K562 (cell line): ENCODE results near the gene GORASP2. TPM values are rescaled to one million over a fixed set of nuclear protein-coding genes. Genes with fewer than 3 reads are reported as not detected.

Experiments used
- ATAC-seq: fragments of 200-7000 bp; cut with Tn5 transposase; 3 replicates; pipeline ENCODE4 v1.9.1; 2020; ENCODE audit warnings: moderate library complexity
- BruUV-seq: library from RNA; stranded (reverse); fragments of 400-500 nt; replicated peaks from 2 replicates; lab custom pipeline; 2021; lab: Mats Ljungman, UMichigan
- CTCF ChIA-PET: fragments of 300-600 bp; formaldehyde crosslinking; extraction: SDS; loops from one replicate; lab custom pipeline; 2021; ENCODE audit warnings: low intra/inter-chr PET ratio; lab: Yijun Ruan, JAX
- POLR2A ChIA-PET: fragments of 300-600, 350-650 bp; sonication (Branson Sonifier 250); formaldehyde crosslinking; extraction: SDS; loops from one replicate; lab custom pipeline; 2021; ENCODE audit warnings: antibody characterized with exemption, inconsistent platforms; lab: Yijun Ruan, JAX
- DNase-seq, 4 experiments: peaks; one replicate each; pipeline versions ENCODE4 v3.0.0 to v3.0.0-alpha.2; 2011 to 2018; ENCODE audit warnings: low spot score in 3 of 4, mixed read lengths in 3 of 4; ENCODE audit errors: extremely low read depth in 1 of 4
- FAIRE-seq: peaks from 2 replicates; lab custom pipeline; 2011; peaks lifted over from hg19 to GRCh38; lab: Jason Lieb, UNC
- H2AFZ ChIP-seq: 2 replicates; pipeline ENCODE4 v1.6.0; 2011; ENCODE audit warnings: low read depth, low read length, control low read depth, inconsistent platforms
- H3K27ac ChIP-seq: fragments of 200-600 bp; 3 replicates; pipeline ENCODE4 v1.8.0; 2011; ENCODE audit warnings: low read depth, mild to moderate bottlenecking, control low read depth, inconsistent platforms, low read length, moderate library complexity, mixed read lengths; ENCODE audit errors: extremely low read depth
- H3K27me3 ChIP-seq, 2 experiments: fragments of 300-600 bp in 1 of 2; 2 replicates in 1 of 2; 3 replicates in 1 of 2; pipeline versions ENCODE4 v1.6.0 to v1.8.0; 2011; ENCODE audit warnings: inconsistent platforms in 2 of 2, low read length in 2 of 2, mild to moderate bottlenecking in 1 of 2, mixed read lengths in 1 of 2, moderate library complexity in 1 of 2; ENCODE audit not compliant: control insufficient read depth in 2 of 2, insufficient read depth in 2 of 2
- H3K36me3 ChIP-seq: fragments of 300-600 bp; 3 replicates; pipeline ENCODE4 v1.8.0; 2011; ENCODE audit warnings: mild to moderate bottlenecking, low read length, inconsistent platforms; ENCODE audit not compliant: control insufficient read depth, insufficient read depth
- H3K4me1 ChIP-seq, 2 experiments: fragments of 200-600 bp in 1 of 2; replicated peaks in 1 of 2; 2 replicates in 1 of 2; 3 replicates in 1 of 2; pipeline versions ENCODE4 v1.5.1 to v1.8.0; 2011; ENCODE audit warnings: inconsistent platforms in 2 of 2, low read length in 2 of 2, mild to moderate bottlenecking in 1 of 2, mixed read lengths in 1 of 2, moderate library complexity in 1 of 2; ENCODE audit not compliant: control insufficient read depth in 2 of 2, insufficient read depth in 2 of 2
- H3K4me2 ChIP-seq: 2 replicates; pipeline ENCODE4 v1.6.1; 2011; ENCODE audit warnings: low read length, control low read depth, inconsistent platforms, mixed read lengths; ENCODE audit not compliant: insufficient read depth
- H3K4me3 ChIP-seq: fragments of 200-600 bp; sonication (generic), shearing (Covaris generic); 2 replicates; pipeline ENCODE4 v1.5.1; 2016; ENCODE audit warnings: control low read depth, inconsistent platforms
- H3K79me2 ChIP-seq: fragments of 200-600 bp; 3 replicates; pipeline ENCODE4 v1.8.0; 2011; ENCODE audit warnings: low read length, inconsistent platforms; ENCODE audit not compliant: control insufficient read depth, insufficient read depth
- H3K9ac ChIP-seq, 2 experiments: 2 replicates each; pipeline versions ENCODE4 v1.6.0 to v1.6.1; 2011; ENCODE audit warnings: low read depth in 2 of 2, low read length in 2 of 2, control low read depth in 1 of 2, inconsistent platforms in 1 of 2, mild to moderate bottlenecking in 1 of 2, mixed read lengths in 1 of 2; ENCODE audit not compliant: insufficient read depth in 1 of 2
- H3K9me1 ChIP-seq: one replicate; pipeline ENCODE4 v1.6.0; 2011; ENCODE audit warnings: inconsistent platforms, mild to moderate bottlenecking, low read length, moderate library complexity; ENCODE audit not compliant: control insufficient read depth, insufficient read depth
- H3K9me3 ChIP-seq: replicated peaks from 2 replicates; pipeline ENCODE4 v1.5.1; 2011; ENCODE audit warnings: low read depth, low read length, inconsistent platforms; ENCODE audit not compliant: control insufficient read depth, insufficient read depth
- H4K20me1 ChIP-seq: replicated peaks from 2 replicates; pipeline ENCODE4 v1.6.1; 2011; ENCODE audit warnings: low read length, inconsistent platforms, mixed read lengths; ENCODE audit not compliant: control insufficient read depth, insufficient read depth
- ARID1B ChIP-seq: fragments of 450-650 bp; IDR thresholded peaks from 2 replicates; pipeline ENCODE4 v1.6.1; 2016; ENCODE audit warnings: antibody characterized with exemption, mild to moderate bottlenecking, inconsistent platforms
- BRF1 ChIP-seq: IDR thresholded peaks from 3 replicates; pipeline ENCODE4 v1.6.1; 2011; ENCODE audit warnings: borderline replicate concordance, mild to moderate bottlenecking; ENCODE audit not compliant: insufficient read length; ENCODE audit errors: extremely low read depth
- CEBPG ChIP-seq, 3 experiments: fragments of 200-800 bp in 1 of 3; sonication (Bioruptor generic) in 1 of 3; sonication (generic) in 1 of 3; formaldehyde crosslinking in 1 of 3; IDR thresholded peaks in 2 of 3; conservative IDR thresholded peaks in 1 of 3; 2 replicates each; pipeline versions ENCODE4 v1.6.1 to v1.8.0; 2016 to 2022; ENCODE audit warnings: missing compliant biosample characterization in 2 of 3, missing genetic modification characterization in 2 of 3, mild to moderate bottlenecking in 1 of 3, missing genetic modification reagents in 1 of 3
- DMBX1 ChIP-seq: fragments of 250-450 bp; sonication (Bioruptor Pico); IDR thresholded peaks from 2 replicates; pipeline ENCODE4 v1.8.0; 2022; ENCODE audit warnings: inconsistent platforms, mild to moderate bottlenecking, moderate library complexity, borderline replicate concordance
- HMG20B ChIP-seq: fragments of 250-450 bp; sonication (Bioruptor Pico); IDR thresholded peaks from 2 replicates; pipeline ENCODE4 v1.5.0; 2021; ENCODE audit warnings: mild to moderate bottlenecking
- HOXB6 ChIP-seq: fragments of 250-450 bp; sonication (Bioruptor Pico); IDR thresholded peaks from 2 replicates; pipeline ENCODE4 v1.5.1; 2022; ENCODE audit warnings: mild to moderate bottlenecking, borderline replicate concordance
- JUND ChIP-seq, 2 experiments: IDR thresholded peaks; 2 replicates in 1 of 2; 3 replicates in 1 of 2; pipeline ENCODE4 v1.6.1; 2011; ENCODE audit warnings: borderline replicate concordance in 2 of 2, low read depth in 2 of 2, low read length in 2 of 2, improper control_type of control experiment in 1 of 2, missing biosample characterization in 1 of 2, missing genetic modification characterization in 1 of 2, missing genetic modification reagents in 1 of 2
- POLR2A ChIP-seq: fragments of 450-650 bp; conservative IDR thresholded peaks from 2 replicates; pipeline ENCODE4 v1.6.1; 2016
- SMARCA4 ChIP-seq: fragments of 450-650 bp; IDR thresholded peaks from 2 replicates; pipeline ENCODE4 v1.6.1; 2016
- SREBF1 ChIP-seq: fragments of 150-350 bp; IDR thresholded peaks from 2 replicates; pipeline ENCODE4 v1.6.1; 2014; ENCODE audit warnings: antibody characterized with exemption, low read depth, low read length, borderline replicate concordance
- TCF3 ChIP-seq: sonication (generic); formaldehyde crosslinking; IDR thresholded peaks from 2 replicates; pipeline ENCODE4 v1.4.0; 2020; ENCODE audit warnings: mild to moderate bottlenecking, missing genetic modification reagents
- ZKSCAN8 ChIP-seq: fragments of 200-800 bp; sonication (Bioruptor generic); IDR thresholded peaks from 2 replicates; pipeline ENCODE4 v1.6.1; 2016; ENCODE audit warnings: missing genetic modification characterization, missing compliant biosample characterization
- ZNF316 ChIP-seq: fragments of 450-650 bp; IDR thresholded peaks from 2 replicates; pipeline ENCODE4 v1.6.1; 2016
- in situ Hi-C: fragments of 300-500 bp; cut with MboI; formaldehyde crosslinking; loops from 4 replicates; pipeline ENCODE4 v1.15.0; 2018; ENCODE audit warnings: inconsistent platforms, mixed read lengths
- intact Hi-C: fragments of 100-400 bp; cut with micrococcal nuclease; formaldehyde crosslinking; loops from 2 replicates; pipeline ENCODE4 v1.14.2; 2022
- polyA plus RNA-seq, 8 experiments: library from polyadenylated mRNA; depleted of rRNA in 4 of 8; stranded (reverse) in 5 of 8; unstranded in 3 of 8; fragments of >200 nt; fragmentation: Nextera tagmentation in 2 of 8; fragmentation: Illumina TruSeq in 1 of 8; extraction: Ambion mirVana in 2 of 8; extraction: Trizol in 1 of 8; gene quantifications; 2 replicates each; pipeline versions ENCODE4 v1.2.1 to v1.2.3, GENCODE V29; 2011 to 2014; ENCODE audit warnings: inconsistent platforms in 1 of 8, missing spikeins in 1 of 8
- total RNA-seq, 7 experiments: library from RNA; depleted of rRNA in 6 of 7; stranded (reverse); fragments of >200 nt in 6 of 7; fragmentation: Illumina TruSeq in 2 of 7; extraction: Trizol in 2 of 7; gene quantifications; 2 replicates each; pipeline versions ENCODE4 v1.2.1 to v1.2.3, GENCODE V29; 2011 to 2021; ENCODE audit warnings: low replicate concordance in 1 of 7
- TF ChIP-seq, protein P1 (sequence below): fragments of 450-650 bp; IDR thresholded peaks from 2 replicates; pipeline ENCODE4 v1.6.1; 2016; ENCODE audit warnings: missing biosample characterization, missing genetic modification characterization
- TF ChIP-seq, protein P2 (sequence below): fragments of 250-450 bp; sonication (Bioruptor Pico); IDR thresholded peaks from 2 replicates; pipeline ENCODE4 v1.4.0; 2020
- TF ChIP-seq, protein P3 (sequence below): fragments of 450-650 bp; IDR thresholded peaks from 2 replicates; pipeline ENCODE4 v1.6.1; 2016; ENCODE audit warnings: low read depth, mild to moderate bottlenecking, moderate library complexity
- TF ChIP-seq, protein P4 (sequence below): sonication (generic); formaldehyde crosslinking; IDR thresholded peaks from 2 replicates; pipeline ENCODE4 v1.8.1; 2023; ENCODE audit warnings: mild to moderate bottlenecking, missing genetic modification reagents
- TF ChIP-seq, protein P5 (sequence below): sonication (generic); formaldehyde crosslinking; IDR thresholded peaks from 2 replicates; pipeline ENCODE4 v1.5.0; 2020; ENCODE audit warnings: missing genetic modification reagents

GORASP2 gene
- total and polyA plus RNA-seq, 9 of the 15 experiments (the other 6 are each of a cell fraction or from before 2014, with no cell fraction given) = 27.4 to 180 (median 59.6) TPM

DNA sequence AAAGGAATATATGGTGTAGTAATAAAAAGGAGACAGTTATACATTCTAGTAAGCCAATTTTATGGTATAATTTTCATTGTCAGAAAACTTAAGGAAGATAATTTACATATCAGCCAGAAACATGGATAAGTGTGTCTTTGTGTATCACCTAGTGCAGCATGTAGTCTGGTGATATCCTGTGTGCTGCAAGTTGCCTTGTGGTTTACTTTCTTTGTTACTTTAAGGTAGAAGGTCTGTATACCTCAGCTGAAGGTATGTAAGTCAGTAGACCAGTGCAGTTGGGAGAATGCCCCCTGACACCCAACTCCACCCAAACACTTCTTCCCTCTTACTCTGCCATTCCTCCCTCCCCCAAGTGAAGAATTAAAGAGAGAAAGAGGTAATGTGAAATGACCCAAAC, 11.0 kb downstream of the GORASP2 start:
- no peaks in the 10 kb centered on the region for H3K9me1 ChIP-seq
- ATAC-seq (peak; percentile 36), DNase-seq (no peak), FAIRE-seq (no peak)
- H3K79me2 ChIP-seq = peaks cover 100% of the 10 kb centered on the region
- no peaks in the 10 kb centered on the region for H3K9me3 ChIP-seq
- H3K4me3 ChIP-seq = no peak overlapping the region
- in situ Hi-C loops = no loop called here
- intact Hi-C loops = no loop called here
- H3K9ac ChIP-seq = no peak overlapping the region
- H3K4me2 ChIP-seq = no peak overlapping the region
- no peaks in the 10 kb centered on the region for H3K27me3 ChIP-seq
- peaks cover 3% of the 10 kb centered on the region in 2 experiments; a peak in 3 of 5 replicates for H3K4me1 ChIP-seq
- peaks cover 21% of the 10 kb centered on the region; the same call in 1 of the 2 replicates for H4K20me1 ChIP-seq
- H2AFZ ChIP-seq = no peak overlapping the region
- POLR2A ChIA-PET = interaction anchor here (1.2 to 2.4 kb wide), 3 partner anchors 10 to 22 kb away, joined by 3 to 16 read pairs (median 7); partner anchors contain the start of gene GORASP2
- CTCF ChIA-PET = no interaction called here
- BruUV-seq = no TSS peak
- peaks cover 63% of the 10 kb centered on the region; the same call in 2 of the 3 replicates for H3K36me3 ChIP-seq
- H3K27ac ChIP-seq = no peak overlapping the region
- TF ChIP-seq ZKSCAN8 (CRISPR knock-in tag) (no peak), ZNF316 (no peak), POLR2A (no peak), ARID1B (no peak), SREBF1 (no peak), SMARCA4 (no peak), TCF3 (no peak), CEBPG (CRISPR knock-in tag; IDR thresholded peaks at IDR 0.05) (no peak), CEBPG (tag; conservative IDR thresholded peaks at IDR 0.05 in 1 of 2, IDR thresholded peaks at IDR 0.05 in 1 of 2) (no peak), HOXB6 (CRISPR knock-in tag) (no peak), BRF1 (no peak), HMG20B (CRISPR knock-in tag) (no peak), DMBX1 (CRISPR knock-in tag) (no peak), JUND (IDR thresholded peaks at IDR 0.05; ENCODE audit: borderline replicate concordance, low read depth, low read length) (no peak), JUND (tag; IDR thresholded peaks at IDR 0.05; ENCODE audit: borderline replicate concordance, low read depth, low read length) (no peak)
- TF ChIP-seq, protein P1, sequence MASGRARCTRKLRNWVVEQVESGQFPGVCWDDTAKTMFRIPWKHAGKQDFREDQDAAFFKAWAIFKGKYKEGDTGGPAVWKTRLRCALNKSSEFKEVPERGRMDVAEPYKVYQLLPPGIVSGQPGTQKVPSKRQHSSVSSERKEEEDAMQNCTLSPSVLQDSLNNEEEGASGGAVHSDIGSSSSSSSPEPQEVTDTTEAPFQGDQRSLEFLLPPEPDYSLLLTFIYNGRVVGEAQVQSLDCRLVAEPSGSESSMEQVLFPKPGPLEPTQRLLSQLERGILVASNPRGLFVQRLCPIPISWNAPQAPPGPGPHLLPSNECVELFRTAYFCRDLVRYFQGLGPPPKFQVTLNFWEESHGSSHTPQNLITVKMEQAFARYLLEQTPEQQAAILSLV (tag) = no peak
- TF ChIP-seq, protein P2, sequence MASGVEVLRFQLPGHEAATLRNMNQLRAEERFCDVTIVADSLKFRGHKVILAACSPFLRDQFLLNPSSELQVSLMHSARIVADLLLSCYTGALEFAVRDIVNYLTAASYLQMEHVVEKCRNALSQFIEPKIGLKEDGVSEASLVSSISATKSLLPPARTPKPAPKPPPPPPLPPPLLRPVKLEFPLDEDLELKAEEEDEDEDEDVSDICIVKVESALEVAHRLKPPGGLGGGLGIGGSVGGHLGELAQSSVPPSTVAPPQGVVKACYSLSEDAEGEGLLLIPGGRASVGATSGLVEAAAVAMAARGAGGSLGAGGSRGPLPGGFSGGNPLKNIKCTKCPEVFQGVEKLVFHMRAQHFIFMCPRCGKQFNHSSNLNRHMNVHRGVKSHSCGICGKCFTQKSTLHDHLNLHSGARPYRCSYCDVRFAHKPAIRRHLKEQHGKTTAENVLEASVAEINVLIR (CRISPR knock-in tag) = no peak
- TF ChIP-seq, protein P3, sequence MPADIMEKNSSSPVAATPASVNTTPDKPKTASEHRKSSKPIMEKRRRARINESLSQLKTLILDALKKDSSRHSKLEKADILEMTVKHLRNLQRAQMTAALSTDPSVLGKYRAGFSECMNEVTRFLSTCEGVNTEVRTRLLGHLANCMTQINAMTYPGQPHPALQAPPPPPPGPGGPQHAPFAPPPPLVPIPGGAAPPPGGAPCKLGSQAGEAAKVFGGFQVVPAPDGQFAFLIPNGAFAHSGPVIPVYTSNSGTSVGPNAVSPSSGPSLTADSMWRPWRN = no peak
- TF ChIP-seq, protein P4, sequence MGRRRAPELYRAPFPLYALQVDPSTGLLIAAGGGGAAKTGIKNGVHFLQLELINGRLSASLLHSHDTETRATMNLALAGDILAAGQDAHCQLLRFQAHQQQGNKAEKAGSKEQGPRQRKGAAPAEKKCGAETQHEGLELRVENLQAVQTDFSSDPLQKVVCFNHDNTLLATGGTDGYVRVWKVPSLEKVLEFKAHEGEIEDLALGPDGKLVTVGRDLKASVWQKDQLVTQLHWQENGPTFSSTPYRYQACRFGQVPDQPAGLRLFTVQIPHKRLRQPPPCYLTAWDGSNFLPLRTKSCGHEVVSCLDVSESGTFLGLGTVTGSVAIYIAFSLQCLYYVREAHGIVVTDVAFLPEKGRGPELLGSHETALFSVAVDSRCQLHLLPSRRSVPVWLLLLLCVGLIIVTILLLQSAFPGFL (CRISPR knock-in tag) = no peak
- TF ChIP-seq, protein P5, sequence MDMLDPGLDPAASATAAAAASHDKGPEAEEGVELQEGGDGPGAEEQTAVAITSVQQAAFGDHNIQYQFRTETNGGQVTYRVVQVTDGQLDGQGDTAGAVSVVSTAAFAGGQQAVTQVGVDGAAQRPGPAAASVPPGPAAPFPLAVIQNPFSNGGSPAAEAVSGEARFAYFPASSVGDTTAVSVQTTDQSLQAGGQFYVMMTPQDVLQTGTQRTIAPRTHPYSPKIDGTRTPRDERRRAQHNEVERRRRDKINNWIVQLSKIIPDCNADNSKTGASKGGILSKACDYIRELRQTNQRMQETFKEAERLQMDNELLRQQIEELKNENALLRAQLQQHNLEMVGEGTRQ (CRISPR knock-in tag) = no peak
